DMS153 treated with DMSO at 0.1 percent for 48 hours (cell line): Measurements from ENCODE around the gene ZNF436.
"Not testable (repeated sequence)": the region's sequence is repeated elsewhere in the genome, so short reads cannot be mapped to it uniquely, and the experiment has no call there.

ENCODE experiments used
- DNase-seq: peaks from one replicate; lab custom pipeline; 2025; ENCODE audit not compliant: unreplicated experiment; lab: John Stamatoyannopoulos, UW

Gene ZNF436

GRCh38 chr1:23322770-23323169, 46.9 kb downstream of the ZNF436 start:
- DNase-seq = no peak

GRCh38 chr1:23310280-23310679, 59.4 kb downstream of the ZNF436 start:
- DNase-seq = not testable (repeated sequence)
